Occipital lobe (tissue), 2 donors: ENCODE measurements around the gene STRADA. TPM values are rescaled to one million over a fixed set of nuclear protein-coding genes. Genes with fewer than 3 reads are reported as not detected.

ENCODE experiments used
- DNase-seq: peaks from one replicate; lab custom pipeline; 2025; lab: John Stamatoyannopoulos, UW
- total RNA-seq: library from RNA; depleted of rRNA; stranded (reverse); fragments of >200 nt; gene quantifications from one replicate; pipeline ENCODE4 v1.2.3, GENCODE V29; 2014

Gene STRADA
- total RNA-seq, 1 donor from 2014 or later, result 27.8 TPM

DNA sequence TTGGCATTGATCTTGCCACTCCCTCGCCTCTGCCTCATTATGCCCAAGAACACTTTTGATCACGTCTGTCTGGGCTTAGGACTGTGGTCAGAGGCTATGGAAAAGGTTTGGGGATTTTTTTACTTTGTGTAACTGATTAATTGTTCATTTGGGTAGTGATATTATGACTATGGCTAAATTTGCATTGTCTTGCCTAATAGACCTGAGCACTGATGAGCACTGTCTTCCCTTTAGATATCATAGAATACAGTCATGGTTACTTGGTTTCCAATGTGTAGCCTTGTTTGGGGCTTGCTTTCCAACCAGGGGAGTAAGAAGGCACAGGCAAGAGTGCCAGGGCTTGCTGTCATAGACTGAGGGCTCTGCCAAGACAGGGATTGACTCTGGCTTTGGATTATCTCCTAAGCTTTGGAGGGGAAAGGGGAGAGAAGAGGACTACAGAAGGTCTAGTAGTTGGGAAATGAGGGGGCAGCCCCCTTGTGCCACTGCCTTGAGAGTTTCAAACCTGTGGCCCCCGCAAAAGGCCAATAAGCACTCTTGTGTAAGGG is 55.4 kb downstream of the STRADA start:
- DNase-seq, result no peak

DNA sequence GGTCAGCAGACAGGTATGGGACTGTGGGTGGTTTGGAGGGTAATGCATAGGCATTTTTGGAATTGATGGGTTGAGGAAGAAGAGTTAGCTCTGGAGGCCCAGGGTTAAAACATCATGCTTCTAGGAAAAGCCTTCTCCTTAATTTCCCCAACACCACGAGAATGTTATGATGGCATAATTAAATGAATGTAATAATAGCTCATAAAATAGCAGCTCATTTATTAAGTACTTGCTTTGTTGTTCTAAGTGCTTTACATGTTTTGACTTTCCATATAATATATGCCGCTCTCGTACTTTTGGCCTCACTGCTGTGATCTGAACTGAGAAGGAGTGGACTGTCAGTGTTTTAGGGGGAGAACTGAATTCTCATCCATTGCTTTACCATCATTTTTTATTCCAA is 56.0 kb downstream of the STRADA start:
- no peak for DNase-seq

DNA sequence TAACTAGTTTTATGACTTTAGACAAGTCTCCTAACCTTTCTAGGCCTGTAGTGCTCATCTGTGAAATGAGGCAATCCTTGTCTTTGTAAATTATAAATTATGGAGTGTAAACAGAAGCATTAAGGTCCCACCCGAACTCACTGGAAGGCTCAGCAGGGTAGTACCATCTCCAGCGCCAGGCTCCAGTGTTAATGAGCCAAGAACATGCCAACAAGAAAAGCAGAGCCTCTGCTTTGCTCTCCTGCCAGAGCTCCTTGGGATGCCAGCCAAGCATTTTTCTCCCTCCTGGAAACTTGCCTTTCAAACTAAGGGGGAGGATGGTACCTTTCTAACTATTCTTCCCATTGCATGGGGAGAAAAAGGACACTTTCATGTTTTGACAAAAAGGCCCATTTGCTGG is 56.6 kb downstream of the STRADA start:
- DNase-seq, result peak; percentile 53

DNA sequence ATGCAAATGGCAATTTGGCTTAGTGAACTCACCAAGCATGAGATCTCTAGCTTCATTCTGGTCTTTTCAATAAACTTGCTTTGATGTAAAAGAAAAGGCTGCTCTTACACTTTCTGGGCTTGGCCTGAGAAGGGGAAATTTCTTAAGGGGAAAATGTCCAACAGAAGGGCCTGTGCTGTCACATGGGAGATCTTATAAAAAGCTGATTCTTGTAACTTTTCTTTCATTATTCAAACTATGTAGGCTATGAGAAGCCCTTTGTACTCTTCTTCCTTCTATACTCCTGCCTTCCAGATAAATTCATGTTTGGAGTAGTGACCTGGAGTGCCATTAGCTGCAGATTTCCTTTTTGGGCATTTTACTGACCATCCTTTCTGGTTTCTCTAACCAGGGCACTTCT is 58.6 kb downstream of the STRADA start:
- DNase-seq, result no peak

DNA sequence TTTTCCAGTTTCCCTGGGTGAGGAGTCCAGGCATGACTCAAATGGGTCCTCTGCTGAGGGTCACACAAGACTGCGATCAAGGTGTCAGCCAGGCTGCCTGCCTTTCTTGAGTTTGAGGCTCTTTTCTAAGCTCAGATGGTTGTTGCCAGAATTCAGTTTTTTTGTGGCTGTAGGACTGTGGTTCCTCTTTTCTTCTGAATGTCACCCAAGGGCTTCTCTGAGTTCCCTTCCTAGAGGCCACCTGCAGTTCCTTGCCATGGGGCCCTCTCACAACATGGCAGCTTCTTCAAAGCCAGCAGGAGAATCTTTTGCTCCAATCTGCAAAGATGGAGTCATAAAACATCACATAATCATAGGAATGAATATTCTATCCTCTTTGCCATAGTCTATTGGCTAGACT is 59.2 kb downstream of the STRADA start:
- no peak for DNase-seq

DNA sequence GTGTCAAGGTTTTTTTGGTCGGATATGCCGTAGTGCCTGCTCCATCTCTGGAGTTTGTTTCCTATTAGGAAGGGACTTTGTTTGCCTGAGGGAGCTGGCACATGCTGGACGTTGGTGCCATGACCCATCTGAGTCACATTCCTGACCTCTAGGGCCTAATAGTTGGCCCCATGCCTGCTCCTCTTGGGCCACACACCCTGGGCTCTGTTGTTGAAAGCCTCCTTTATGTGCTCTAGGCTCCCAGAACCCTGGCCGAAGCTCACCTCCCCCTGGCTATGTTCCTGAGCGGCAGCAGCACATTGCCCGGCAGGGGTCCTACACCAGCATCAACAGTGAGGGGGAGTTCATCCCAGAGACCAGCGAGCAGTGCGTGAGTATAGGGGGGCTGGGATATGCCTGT is 60.1 kb downstream of the STRADA start:
- no peak for DNase-seq

DNA sequence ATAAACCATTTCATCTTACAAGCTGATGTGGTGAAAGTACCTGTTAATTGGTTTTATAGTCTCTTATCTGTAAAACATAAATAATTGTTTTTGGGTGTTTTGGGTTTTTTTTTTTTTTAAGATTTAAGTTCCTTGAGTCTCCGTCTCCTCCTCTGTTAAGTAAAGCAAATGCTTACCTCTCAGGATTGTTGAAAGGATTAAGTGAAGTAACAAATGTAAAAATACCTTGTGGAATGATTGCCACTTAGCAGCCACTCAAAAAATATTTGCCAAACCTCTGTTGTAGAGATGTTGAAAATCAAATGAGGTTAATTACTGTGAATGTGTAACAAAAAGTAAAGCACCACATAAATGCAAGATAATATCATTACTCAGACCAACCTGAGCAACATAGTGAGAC is 60.9 kb downstream of the STRADA start:
- no peak for DNase-seq

DNA sequence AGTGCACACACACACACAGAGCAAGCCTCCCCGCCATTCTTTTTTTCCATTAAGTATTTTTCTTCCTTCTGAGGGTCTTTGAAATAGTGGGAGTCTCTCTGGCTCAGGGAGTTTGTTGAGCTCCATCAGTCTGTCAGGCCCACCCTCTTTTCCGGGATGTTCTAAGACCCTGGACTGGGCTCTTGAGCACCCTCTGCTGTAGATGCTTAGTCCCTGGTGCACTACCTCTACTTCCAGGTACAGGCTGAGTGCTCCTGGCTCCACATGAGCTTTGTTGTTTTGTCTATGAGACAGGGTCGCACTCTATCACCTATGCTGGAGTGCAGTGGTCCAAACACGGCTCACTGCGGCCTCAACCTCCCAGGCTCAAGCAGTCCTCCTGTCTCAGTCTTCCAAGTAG is 62.4 kb downstream of the STRADA start:
- no peak for DNase-seq

DNA sequence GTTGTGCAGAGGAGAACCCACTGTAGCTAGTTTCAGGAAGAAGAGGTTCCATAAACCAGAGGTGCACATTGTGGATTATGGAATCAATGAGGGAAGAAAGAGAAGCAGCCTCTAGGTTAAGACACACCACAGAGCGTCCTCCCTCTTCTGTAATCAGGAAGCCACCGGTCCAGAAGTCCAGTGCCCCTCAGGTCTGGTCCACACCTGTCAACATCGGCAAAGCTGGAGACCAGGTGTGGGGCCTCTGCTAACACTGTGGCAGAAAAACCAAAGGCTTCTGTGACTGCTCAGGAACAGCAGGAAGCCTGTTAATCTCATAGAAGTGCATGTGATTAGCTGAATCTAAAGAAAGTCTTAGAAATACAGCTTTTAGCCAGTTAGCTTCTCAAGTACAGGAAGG is 65.0 kb downstream of the STRADA start:
- DNase-seq, result no peak

DNA sequence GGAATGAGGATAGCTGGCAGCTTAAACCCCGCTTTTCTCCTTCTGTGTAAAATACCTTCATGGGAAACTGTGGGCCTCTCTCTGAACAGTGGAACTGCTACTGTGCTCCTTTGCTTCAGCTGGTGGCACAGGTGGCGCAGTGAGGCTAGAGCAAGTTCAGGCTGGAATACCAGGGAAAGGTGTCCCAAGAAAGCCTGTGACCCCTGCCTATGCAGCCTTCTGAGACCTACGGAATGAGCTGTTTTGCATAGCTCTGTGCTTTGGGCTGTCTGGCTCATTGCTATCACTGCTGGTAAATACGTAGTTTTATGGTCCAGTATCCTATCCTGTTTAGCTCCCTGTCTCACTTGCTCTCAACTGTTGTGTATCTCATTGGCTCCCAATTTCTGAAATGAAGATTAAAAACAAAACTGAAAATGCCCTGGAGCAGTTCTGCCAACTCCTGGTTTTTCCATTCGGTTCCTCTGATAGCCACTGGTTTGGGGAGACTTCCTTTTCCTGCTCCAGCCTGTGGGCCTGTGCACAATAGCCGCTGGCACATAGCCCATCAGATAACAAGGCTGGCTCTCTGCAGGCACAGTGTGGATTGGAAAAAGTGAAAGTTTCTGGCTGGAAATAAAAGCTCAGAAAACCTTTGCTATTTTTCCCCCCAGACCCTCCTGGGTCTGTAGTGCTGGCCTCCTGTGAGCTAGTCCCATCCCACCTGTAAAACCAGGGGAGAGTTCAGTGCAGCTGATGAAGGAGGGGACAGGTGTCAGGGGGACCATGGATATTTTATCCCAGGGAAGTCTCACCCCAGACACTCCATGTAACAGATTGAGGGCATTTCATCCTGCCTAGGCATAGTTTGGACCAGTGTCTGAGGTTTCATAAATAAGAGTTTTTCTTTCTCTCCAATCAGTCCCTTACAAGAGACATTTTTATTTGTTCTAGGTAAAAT is 65.7 kb downstream of the STRADA start:
- DNase-seq, result peak; percentile 12

DNA sequence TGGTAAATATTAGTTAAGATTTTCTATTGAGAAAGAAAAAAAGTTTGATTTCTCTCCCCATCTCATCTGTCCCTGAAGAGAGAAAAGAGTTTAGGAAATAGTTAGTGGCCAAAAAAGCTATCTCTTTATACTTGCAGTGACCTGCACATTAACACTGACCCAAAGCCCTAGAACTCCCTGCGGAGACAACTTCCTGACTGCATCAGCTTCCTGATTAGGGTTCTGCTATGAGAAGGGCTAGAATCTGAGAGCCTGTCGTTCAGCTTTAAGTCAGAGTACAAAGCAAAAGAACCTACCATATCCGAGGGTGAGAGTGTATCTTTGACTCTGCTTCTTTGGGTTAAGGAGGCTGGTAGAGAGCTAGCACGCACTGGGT is 66.4 kb downstream of the STRADA start:
- no peak for DNase-seq

DNA sequence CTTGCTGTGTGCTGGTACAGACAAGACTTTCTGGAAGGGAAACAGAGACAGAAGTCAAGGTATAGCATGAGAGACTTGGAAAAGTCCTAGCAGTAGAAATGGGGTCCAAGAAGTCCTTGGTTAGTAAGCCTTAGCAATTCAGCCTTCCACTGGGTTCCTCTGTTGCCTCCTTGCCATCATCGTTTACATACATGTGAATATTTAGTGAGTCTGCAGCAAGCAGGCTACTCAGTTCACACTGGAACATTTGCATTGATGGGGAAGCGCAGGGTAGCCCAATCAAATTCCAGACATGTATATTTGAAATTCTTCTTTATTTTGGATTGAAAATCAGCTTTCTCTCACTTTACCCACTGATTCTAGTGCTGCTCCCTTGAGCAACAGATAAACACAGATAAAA is 68.7 kb downstream of the STRADA start:
- no peak for DNase-seq

DNA sequence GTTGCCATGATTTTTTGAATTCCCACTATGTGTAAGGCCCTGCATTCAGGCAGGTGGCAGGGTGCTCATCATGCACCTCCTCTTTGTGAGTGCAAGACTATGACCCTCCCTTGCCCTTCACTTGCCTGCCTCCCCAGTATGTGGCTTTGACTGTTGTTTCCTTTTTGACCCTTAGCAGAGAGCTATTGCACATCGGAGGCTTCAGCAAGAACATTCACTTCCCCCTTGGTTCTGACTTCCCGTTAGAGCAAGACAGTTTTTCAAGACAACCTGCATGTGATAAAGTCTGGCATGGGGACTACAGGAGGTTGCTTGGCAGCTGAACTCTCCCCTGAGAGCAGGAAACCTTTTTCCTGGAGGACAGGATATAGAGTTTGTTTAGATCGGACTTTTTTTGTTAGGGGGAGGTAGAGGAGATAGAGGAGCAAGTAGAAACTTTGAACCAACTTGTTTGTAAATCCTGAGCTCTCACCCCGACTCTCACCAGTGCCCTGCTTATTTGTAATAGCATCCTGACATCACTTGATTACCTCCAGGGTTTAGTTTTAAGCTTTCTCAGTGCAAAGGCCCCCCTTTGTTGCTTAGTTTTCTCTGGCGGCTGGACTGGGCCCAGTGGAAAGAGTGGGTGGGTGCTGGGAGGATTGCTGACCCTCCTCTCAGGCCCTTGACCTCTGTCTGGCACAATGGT is 75.9 kb downstream of the STRADA start:
- no peak for DNase-seq

DNA sequence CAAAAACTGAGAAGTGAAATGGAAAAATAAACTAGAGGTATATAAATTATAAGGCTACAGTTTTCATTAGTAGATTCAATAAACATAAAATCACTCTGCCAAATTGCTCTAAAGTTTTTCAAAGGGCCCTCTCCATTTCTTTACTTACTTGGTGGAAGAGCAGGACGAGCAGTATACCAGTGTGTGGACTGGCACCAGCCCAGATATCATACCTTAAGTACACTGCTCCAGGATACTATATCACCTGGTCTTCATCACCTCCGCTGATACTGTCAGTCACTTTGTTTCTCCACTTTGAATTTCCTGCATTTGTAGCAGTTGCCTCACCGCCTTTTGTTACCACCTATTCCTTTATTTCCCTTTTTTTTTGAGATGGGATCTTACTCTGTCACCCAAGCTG is 81.7 kb downstream of the STRADA start:
- DNase-seq, result no peak

DNA sequence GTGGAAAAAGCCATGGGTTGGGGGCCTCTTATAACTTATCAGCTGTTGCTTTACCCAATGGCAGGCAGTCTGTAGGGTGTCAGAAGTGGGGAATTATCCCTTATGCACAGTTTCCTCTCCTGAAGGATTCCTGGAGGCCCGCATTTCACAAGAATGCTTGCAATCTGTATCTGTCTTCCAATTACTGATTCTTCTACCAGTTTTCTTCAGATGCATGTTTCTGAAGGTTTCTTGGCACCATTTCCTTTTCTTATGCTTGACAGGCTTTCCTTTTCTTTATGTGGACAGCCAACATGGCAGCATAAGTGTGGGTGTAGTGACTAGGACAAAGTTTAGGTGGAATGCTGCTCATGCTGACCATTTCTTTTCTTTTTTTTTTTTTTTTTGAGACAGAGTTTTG is 83.2 kb downstream of the STRADA start:
- no peak for DNase-seq

DNA sequence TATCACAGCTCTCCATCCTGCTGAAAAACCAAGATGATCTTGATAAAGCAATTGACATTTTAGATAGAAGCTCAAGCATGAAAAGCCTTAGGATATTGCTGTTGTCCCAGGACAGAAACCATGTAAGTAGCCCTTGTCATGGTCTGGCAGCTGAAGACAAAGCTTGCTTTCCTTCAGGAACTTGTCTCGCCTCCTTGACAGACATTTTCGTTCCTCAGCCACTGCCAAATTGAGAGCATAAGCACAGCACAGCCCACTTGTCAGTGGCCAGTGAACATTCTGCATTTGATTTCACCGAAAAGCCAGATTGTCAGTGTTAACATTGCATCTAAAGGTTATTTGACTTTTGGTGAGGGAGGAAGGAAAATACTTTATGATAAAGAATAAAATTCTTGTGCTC is 83.8 kb downstream of the STRADA start:
- DNase-seq, result no peak

DNA sequence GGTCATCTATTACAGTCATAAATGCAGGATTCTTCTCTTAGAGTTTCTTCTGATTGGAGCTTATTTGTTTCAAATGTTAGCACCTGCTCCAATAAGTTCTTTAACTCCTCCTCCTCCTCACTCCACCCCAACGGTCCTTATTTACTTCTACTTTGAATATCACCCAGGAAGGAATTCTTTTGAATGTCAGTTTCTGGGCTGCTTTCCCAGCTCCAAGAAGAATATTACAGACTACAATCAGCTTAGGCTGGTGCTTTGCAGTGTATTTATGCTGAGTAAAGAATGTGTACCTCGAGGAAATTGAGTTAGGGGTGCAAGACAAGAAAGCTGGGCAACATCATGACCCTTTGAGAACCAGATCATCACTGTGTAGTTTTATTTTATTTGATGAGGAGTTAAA is 88.5 kb downstream of the STRADA start:
- no peak for DNase-seq

Other genes starting within 250 kb of the STRADA start
- 0.16 TPM for gene KCNH6, start 218.4 kb downstream of the STRADA start, total RNA-seq
- 32.3 TPM for gene DCAF7, start 191.3 kb downstream of the STRADA start, total RNA-seq
- 5.5 TPM for gene TACO1, start 140.9 kb downstream of the STRADA start, total RNA-seq
- gene MAP3K3, start 119.4 kb downstream of the STRADA start, total RNA-seq, result 21.4 TPM
- gene LIMD2, start 41.7 kb downstream of the STRADA start, total RNA-seq, result 15.0 TPM
- 49.9 TPM for gene CCDC47, start 31.8 kb upstream of the STRADA start, total RNA-seq
- gene DDX42, start 32.4 kb upstream of the STRADA start, total RNA-seq, result 73.5 TPM
- gene PSMC5, start 85.6 kb upstream of the STRADA start, total RNA-seq, result 38.8 TPM
- gene FTSJ3, start 85.9 kb upstream of the STRADA start, total RNA-seq, result 40.4 TPM
- gene SMARCD2, start 100.9 kb upstream of the STRADA start, total RNA-seq, result 13.1 TPM
- not detected for gene CSH2, start 131.9 kb upstream of the STRADA start, total RNA-seq
- not detected for gene GH2, start 140.1 kb upstream of the STRADA start, total RNA-seq
- not detected for gene CSH1, start 154.8 kb upstream of the STRADA start, total RNA-seq
- gene CSHL1, start 169.5 kb upstream of the STRADA start, total RNA-seq, result not detected
- not detected for gene GH1, start 177.0 kb upstream of the STRADA start, total RNA-seq
- not detected for gene CD79B, start 190.5 kb upstream of the STRADA start, total RNA-seq
- gene SCN4A, start 231.1 kb upstream of the STRADA start, total RNA-seq, result not detected